DND-41 (cell line): ENCODE measurements around the gene NFKBIE.

Experiments used
- ATAC-seq: fragments of 200-7000 bp; cut with Tn5 transposase; 3 replicates; pipeline ENCODE4 v1.9.1; 2021; ENCODE audit warnings: low read depth; ENCODE audit not compliant: insufficient read depth
- DNase-seq: peaks from one replicate; pipeline ENCODE4 v3.0.0-alpha.2; 2020
- H2AFZ ChIP-seq: 2 replicates; pipeline ENCODE4 v1.6.0; 2012; ENCODE audit warnings: low read depth, low read length
- H3K27ac ChIP-seq: 2 replicates; pipeline ENCODE4 v1.5.1; 2012; ENCODE audit warnings: low read length, inconsistent platforms
- H3K27me3 ChIP-seq: fragments of 200-600 bp; sonication (generic); 2 replicates; pipeline ENCODE4 v1.6.0; 2012; ENCODE audit warnings: low read length, mild to moderate bottlenecking, inconsistent platforms; ENCODE audit not compliant: insufficient read depth, poor library complexity
- H3K36me3 ChIP-seq: 2 replicates; pipeline ENCODE4 v1.5.1; 2012; ENCODE audit warnings: low read length, inconsistent platforms; ENCODE audit not compliant: insufficient read depth
- H3K4me1 ChIP-seq: 2 replicates; pipeline ENCODE4 v1.5.1; 2012; ENCODE audit warnings: mild to moderate bottlenecking, low read length; ENCODE audit not compliant: insufficient read depth
- H3K4me2 ChIP-seq: 2 replicates; pipeline ENCODE4 v1.6.0; 2012; ENCODE audit warnings: mild to moderate bottlenecking, moderate library complexity, low read length, inconsistent platforms; ENCODE audit not compliant: insufficient read depth
- H3K4me3 ChIP-seq, 2 experiments: fragments of 200-600 bp in 1 of 2; shearing (Covaris generic) in 1 of 2; 2 replicates each; pipeline ENCODE4 v1.5.1; 2012 to 2016; ENCODE audit warnings: inconsistent platforms in 2 of 2, low read length in 2 of 2, mild to moderate bottlenecking in 2 of 2, low read depth in 1 of 2, moderate library complexity in 1 of 2
- H3K79me2 ChIP-seq: 2 replicates; pipeline ENCODE4 v1.6.0; 2012; ENCODE audit warnings: low read length, inconsistent platforms; ENCODE audit not compliant: insufficient read depth
- H3K9ac ChIP-seq: 2 replicates; pipeline ENCODE4 v1.6.0; 2012; ENCODE audit warnings: low read depth, mild to moderate bottlenecking, inconsistent platforms, low read length, moderate library complexity
- H3K9me3 ChIP-seq: 2 replicates; pipeline ENCODE4 v1.5.1; 2012; ENCODE audit warnings: low read length, moderate library complexity, mild to moderate bottlenecking, inconsistent platforms; ENCODE audit not compliant: insufficient read depth, severe bottlenecking
- H4K20me1 ChIP-seq: 2 replicates; pipeline ENCODE4 v1.6.0; 2012; ENCODE audit warnings: low read length; ENCODE audit not compliant: insufficient read depth
- CTCF ChIP-seq: IDR thresholded peaks from 2 replicates; pipeline ENCODE4 v1.5.1; 2012; ENCODE audit warnings: borderline replicate concordance, low read length, moderate library complexity, mild to moderate bottlenecking; ENCODE audit not compliant: poor library complexity, severe bottlenecking; ENCODE audit errors: extremely low read depth
- EZH2 ChIP-seq: IDR thresholded peaks from 3 replicates; pipeline ENCODE4 v1.6.1; 2012; ENCODE audit warnings: borderline replicate concordance, low read depth, mild to moderate bottlenecking, moderate library complexity, low read length, inconsistent platforms; ENCODE audit not compliant: severe bottlenecking

NFKBIE gene

GRCh38 chr6:44276667-44277640 lies 11.6 kb upstream of the NFKBIE start:
- Histone ChIP-seq H3K4me1 (no peaks in the 10 kb centered on the region), H4K20me1 (peaks cover 11% of the 10 kb centered on the region; the same call in 1 of the 2 replicates), H2AFZ (no peak overlapping the region), H3K4me3 (no peak overlapping the region), H3K27me3 (peaks cover 4% of the 10 kb centered on the region), H3K4me2 (no peak overlapping the region), H3K9me3 (no peaks in the 10 kb centered on the region), H3K9ac (no peak overlapping the region), H3K27ac (no peak overlapping the region), H3K79me2 (no peaks in the 10 kb centered on the region), H3K36me3 (no peaks in the 10 kb centered on the region)
- DNase-seq (no peak), ATAC-seq (no peak)
- TF ChIP-seq EZH2 = no peak
- TF ChIP-seq CTCF = no peak

- H3K36me3 ChIP-seq = no peaks in the 10 kb centered on the region
- H3K79me2 ChIP-seq = no peaks in the 10 kb centered on the region
- no peaks in the 10 kb centered on the region for H3K9me3 ChIP-seq
- no peak for TF ChIP-seq EZH2
- no peak for TF ChIP-seq CTCF
- H2AFZ ChIP-seq = no peak overlapping the region
- peaks cover 10% of the 10 kb centered on the region; the same call in 1 of the 2 replicates for H4K20me1 ChIP-seq
- ATAC-seq (no peak), DNase-seq (no peak)
- no peak overlapping the region for H3K4me2 ChIP-seq
- H3K27me3 ChIP-seq = peaks cover 3% of the 10 kb centered on the region
- no peak overlapping the region for H3K9ac ChIP-seq
- no peak overlapping the region for H3K4me3 ChIP-seq
- no peaks in the 10 kb centered on the region for H3K4me1 ChIP-seq
- no peak overlapping the region for H3K27ac ChIP-seq
These were observed 10.6 kb upstream of the NFKBIE start for GRCh38 chr6:44275749-44276648.

- Histone ChIP-seq H3K79me2 (no peaks in the 10 kb centered on the region), H3K9ac (no peak overlapping the region), H2AFZ (no peak overlapping the region), H4K20me1 (peaks cover 10% of the 10 kb centered on the region; the same call in 1 of the 2 replicates), H3K4me2 (no peak overlapping the region), H3K27ac (no peak overlapping the region), H3K27me3 (peaks cover 3% of the 10 kb centered on the region), H3K4me1 (no peaks in the 10 kb centered on the region), H3K36me3 (no peaks in the 10 kb centered on the region), H3K9me3 (no peaks in the 10 kb centered on the region), H3K4me3 (no peak overlapping the region)
- TF ChIP-seq EZH2 (no peak), CTCF (no peak)
- no peak for ATAC-seq
- no peak for DNase-seq
These were observed 10.0 kb upstream of the NFKBIE start for GRCh38 chr6:44275271-44275748.
